Psoas muscle (tissue), 8 donors: ENCODE measurements around the gene TMEM82. TPM values are rescaled to one million over a fixed set of nuclear protein-coding genes. Genes with fewer than 3 reads are reported as not detected.
A peak's percentile ranks its signal among the peaks of the same experiment; 100 is the strongest.

Source experiments
- ATAC-seq, 4 donors: fragments of 200-7000 bp; cut with Tn5 transposase; one replicate each; pipeline ENCODE4 v1.9.1; 2020; ENCODE audit warnings: moderate library complexity in 3 of 4, mild to moderate bottlenecking in 2 of 4
- DNase-seq, 2 donors: peaks; one replicate each; pipeline ENCODE4 v3.0.0-alpha.2; 2020
- H3K27ac ChIP-seq: fragments of 200-600 bp; one replicate; pipeline ENCODE4 v1.8.0; 2022
- H3K27me3 ChIP-seq, 3 donors: fragments of 200-600 bp in 1 of 3; one replicate each; pipeline versions ENCODE4 v1.6.1 to v1.8.0; 2013 to 2022; ENCODE audit warnings: low read length in 2 of 3, mild to moderate bottlenecking in 2 of 3, moderate library complexity in 1 of 3; ENCODE audit not compliant: insufficient read depth in 3 of 3
- H3K36me3 ChIP-seq, 2 donors: fragments of 200-600 bp in 1 of 2; one replicate each; pipeline versions ENCODE4 v1.6.1 to v1.8.0; 2013 to 2022; ENCODE audit warnings: low read depth in 1 of 2, mild to moderate bottlenecking in 1 of 2, moderate library complexity in 1 of 2; ENCODE audit not compliant: insufficient read depth in 1 of 2
- H3K4me1 ChIP-seq: fragments of 200-600 bp; one replicate; pipeline ENCODE4 v1.8.0; 2022
- H3K4me3 ChIP-seq: fragments of 200-600 bp; one replicate; pipeline ENCODE4 v1.8.0; 2022; ENCODE audit warnings: mild to moderate bottlenecking
- H3K9me3 ChIP-seq: fragments of 200-600 bp; one replicate; pipeline ENCODE4 v1.8.0; 2022
- WGBS, 3 donors: extraction: QIAGEN DNeasy Blood & Tissue Kit; methylation state at CpG; one replicate each; pipeline versions ENCODE4 v1.1.6 to v1.1.7; 2013; 5-methylcytosine and 5-hydroxymethylcytosine counted together
- intact Hi-C, 2 donors: fragments of 100-400 bp; cut with DNase I; formaldehyde crosslinking; loops; one replicate each; pipeline versions ENCODE4 v1.11.0 to v1.14.2; 2022
- polyA plus RNA-seq, 3 donors: library from polyadenylated mRNA; stranded (reverse); fragments of 200-250 nt; gene quantifications; one replicate each; pipeline ENCODE4 v1.2.3, GENCODE V29; 2013
- total RNA-seq, 4 donors: library from RNA; stranded (reverse); fragmentation: NEBNext Ultra II Directional in 2 of 4; extraction: Animal tissue kit (Norgen Biotek cat#: 25700) in 2 of 4; gene quantifications; one replicate each; pipeline versions ENCODE4 v1.2.1 to v1.2.4, GENCODE V29; 2021 to 2023
- TF ChIP-seq, protein P1 (sequence below): fragments of 200-600 bp; IDR thresholded peaks from one replicate; pipeline ENCODE4 v1.8.0; 2022; ENCODE audit warnings: antibody characterized with exemption
- donor health status: healthy with polysubstance abuse.
- donor health status: DM: no; HTN: no; CAD: no; lungs with moderate emphysema.
- donor health status: Bipolar disorder and iron deficiency.
- donor health status: healthy.
- donor health status: DM: yes; HTN: yes; CAD: no.
- donor health status: DM: no; HTN: no; CAD: no.
- donor health status: DM: no; HTN: no; CAD: no.
- donor health status: DM: yes; HTN: yes; CAD: no.

TMEM82 gene
- total and polyA plus RNA-seq, 7 donors = not detected

GRCh38 chr1:15786581-15786980 lies 44.3 kb downstream of the TMEM82 start:
- TF ChIP-seq, protein P1, sequence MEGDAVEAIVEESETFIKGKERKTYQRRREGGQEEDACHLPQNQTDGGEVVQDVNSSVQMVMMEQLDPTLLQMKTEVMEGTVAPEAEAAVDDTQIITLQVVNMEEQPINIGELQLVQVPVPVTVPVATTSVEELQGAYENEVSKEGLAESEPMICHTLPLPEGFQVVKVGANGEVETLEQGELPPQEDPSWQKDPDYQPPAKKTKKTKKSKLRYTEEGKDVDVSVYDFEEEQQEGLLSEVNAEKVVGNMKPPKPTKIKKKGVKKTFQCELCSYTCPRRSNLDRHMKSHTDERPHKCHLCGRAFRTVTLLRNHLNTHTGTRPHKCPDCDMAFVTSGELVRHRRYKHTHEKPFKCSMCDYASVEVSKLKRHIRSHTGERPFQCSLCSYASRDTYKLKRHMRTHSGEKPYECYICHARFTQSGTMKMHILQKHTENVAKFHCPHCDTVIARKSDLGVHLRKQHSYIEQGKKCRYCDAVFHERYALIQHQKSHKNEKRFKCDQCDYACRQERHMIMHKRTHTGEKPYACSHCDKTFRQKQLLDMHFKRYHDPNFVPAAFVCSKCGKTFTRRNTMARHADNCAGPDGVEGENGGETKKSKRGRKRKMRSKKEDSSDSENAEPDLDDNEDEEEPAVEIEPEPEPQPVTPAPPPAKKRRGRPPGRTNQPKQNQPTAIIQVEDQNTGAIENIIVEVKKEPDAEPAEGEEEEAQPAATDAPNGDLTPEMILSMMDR = no peak
- peaks cover 6% of the 10 kb centered on the region for H3K4me1 ChIP-seq
- no peaks in the 10 kb centered on the region for H3K36me3 ChIP-seq
- no peaks in the 10 kb centered on the region for H3K27me3 ChIP-seq
- DNase-seq = peak; percentile 43 to 67
- ATAC-seq = peak; percentile 29 to 89 (median 66)
- no peak overlapping the region for H3K27ac ChIP-seq
- intact Hi-C loops = no loop called here
- no peak overlapping the region for H3K4me3 ChIP-seq
- H3K9me3 ChIP-seq = no peaks in the 10 kb centered on the region
- WGBS, 3 donors = 34 to 47% (median 46%) methylated on average over 10 of the region's 10 CpGs

DNA sequence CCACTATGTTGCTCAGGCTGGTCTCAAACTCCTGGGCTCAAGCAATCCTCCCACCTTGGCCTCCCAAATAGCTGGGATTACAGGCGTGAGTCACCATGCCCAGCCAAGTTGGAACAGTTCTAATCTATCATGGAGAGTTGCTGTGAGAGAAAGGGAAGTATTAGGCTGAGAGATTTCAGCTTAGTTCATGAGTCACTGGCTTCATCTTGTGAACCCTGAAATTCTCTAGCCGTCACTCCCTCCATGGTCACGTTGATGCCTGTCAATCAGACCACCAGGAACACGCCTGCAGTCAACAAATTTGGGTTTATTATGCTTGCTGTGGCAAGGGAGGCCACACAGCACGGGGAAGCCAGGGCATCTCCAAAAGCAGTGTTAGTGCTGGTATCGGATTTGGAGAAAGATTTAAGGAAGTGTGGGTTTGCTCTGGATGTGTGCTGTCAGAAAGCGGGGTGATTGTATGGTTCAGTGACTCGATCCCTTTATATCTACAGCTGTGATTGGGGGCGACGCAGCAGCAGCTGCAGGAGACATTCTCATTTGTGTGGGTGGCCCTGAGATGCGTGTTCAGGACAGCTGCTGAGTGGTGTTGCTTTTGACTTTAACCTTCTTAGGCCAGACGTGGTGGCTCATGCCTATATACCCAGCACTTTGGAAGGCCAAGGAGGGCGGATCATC lies 46.5 kb downstream of the TMEM82 start:
- WGBS, 3 donors = 65 to 78% (median 73%) methylated on average over 13 of the region's 13 CpGs
- intact Hi-C loops = no loop called here
- no peak overlapping the region for H3K27ac ChIP-seq

GRCh38 chr1:15796086-15796462 lies 53.8 kb downstream of the TMEM82 start:
- peaks cover 10% of the 10 kb centered on the region for H3K4me1 ChIP-seq
- no peak overlapping the region for H3K27ac ChIP-seq
- no peak overlapping the region for H3K4me3 ChIP-seq
- no peak for ATAC-seq
- 88 to 92% (median 88%) methylated on average over 2 of the region's 2 CpGs for WGBS, 3 donors
- no peaks in the 10 kb centered on the region for H3K36me3 ChIP-seq
- H3K27me3 ChIP-seq = no peaks in the 10 kb centered on the region
- H3K9me3 ChIP-seq = no peaks in the 10 kb centered on the region
- TF ChIP-seq, protein P1 = no peak
- intact Hi-C loops = no loop called here
- DNase-seq = no peak

More for the DNA sequence above, 46.5 kb downstream of the TMEM82 start:
- H3K4me3 ChIP-seq = no peak overlapping the region
- no peaks in the 10 kb centered on the region for H3K9me3 ChIP-seq
- H3K27me3 ChIP-seq = no peaks in the 10 kb centered on the region
- ATAC-seq = no peak
- H3K36me3 ChIP-seq = no peaks in the 10 kb centered on the region
- peaks cover 6% of the 10 kb centered on the region for H3K4me1 ChIP-seq
- TF ChIP-seq, protein P1 = no peak
- DNase-seq = no peak

Other genes starting within 250 kb of the TMEM82 start
- 1 to 10 TPM; 6.1 to 8.9 (median 7.4) TPM for gene CASP9, start 218.3 kb upstream of the TMEM82 start, total RNA-seq
- 10 to 100 TPM in 1 of 3 donors, 1 to 10 TPM in 2; 5.3 to 10.5 (median 9.9) TPM for gene CASP9, start 218.3 kb upstream of the TMEM82 start, polyA plus RNA-seq
- gene DNAJC16, start 215.7 kb upstream of the TMEM82 start, total RNA-seq = 10 to 100 TPM; 17.2 to 29.9 (median 22.7) TPM
- gene DNAJC16, start 215.7 kb upstream of the TMEM82 start, polyA plus RNA-seq = 10 to 100 TPM in 1 of 3 donors, 1 to 10 TPM in 2; 6.8 to 16.2 (median 6.8) TPM
- 10 to 100 TPM in 1 of 4 donors, 1 to 10 TPM in 3; 2.6 to 12.6 (median 3.4) TPM for gene AGMAT, start 157.4 kb upstream of the TMEM82 start, total RNA-seq
- gene AGMAT, start 157.4 kb upstream of the TMEM82 start, polyA plus RNA-seq = 1 to 10 TPM; 2.6 to 8.1 (median 7.2) TPM
- 10 to 100 TPM; 23.8 to 80.2 (median 39.5) TPM for gene DDI2, start 125.0 kb upstream of the TMEM82 start, total RNA-seq
- 10 to 100 TPM in 2 of 3 donors, 1 to 10 TPM in 1; 4.8 to 35.4 (median 18.7) TPM for gene DDI2, start 125.0 kb upstream of the TMEM82 start, polyA plus RNA-seq
- gene PLEKHM2, start 58.2 kb upstream of the TMEM82 start, total RNA-seq = 100 to 1,000 TPM; 137 to 177 (median 156) TPM
- gene PLEKHM2, start 58.2 kb upstream of the TMEM82 start, polyA plus RNA-seq = 100 to 1,000 TPM in 1 of 3 donors, 10 to 100 TPM in 2; 78.1 to 167 (median 86.8) TPM
- gene SLC25A34, start 6.2 kb upstream of the TMEM82 start, total RNA-seq = 10 to 100 TPM in 3 of 4 donors, 1 to 10 TPM in 1; 6.1 to 48.2 (median 37.2) TPM
- gene SLC25A34, start 6.2 kb upstream of the TMEM82 start, polyA plus RNA-seq = 10 to 100 TPM in 1 of 3 donors, 1 to 10 TPM in 2; 1.3 to 10.1 (median 7.5) TPM
- gene FBLIM1, start 16.3 kb downstream of the TMEM82 start, total RNA-seq = 10 to 100 TPM in 1 of 4 donors, 1 to 10 TPM in 3; 2.5 to 11.3 (median 4.2) TPM
- 1 to 10 TPM; 2.5 to 3.1 (median 2.5) TPM for gene FBLIM1, start 16.3 kb downstream of the TMEM82 start, polyA plus RNA-seq
- gene UQCRHL, start 65.2 kb downstream of the TMEM82 start, total RNA-seq = 1 to 10 TPM in 3 of 4 donors, under 1 TPM in 1; 0.97 to 2.8 (median 2.2) TPM
- gene UQCRHL, start 65.2 kb downstream of the TMEM82 start, polyA plus RNA-seq = 1 to 10 TPM; 2.9 to 7.1 (median 4.8) TPM
- gene SPEN, start 105.2 kb downstream of the TMEM82 start, total RNA-seq = 10 to 100 TPM; 38.3 to 46.5 (median 44.7) TPM
- gene SPEN, start 105.2 kb downstream of the TMEM82 start, polyA plus RNA-seq = 10 to 100 TPM; 10.2 to 35.2 (median 13.0) TPM
- 10 to 100 TPM; 23.5 to 29.5 (median 26.2) TPM for gene ZBTB17, start 233.6 kb downstream of the TMEM82 start, total RNA-seq
- gene ZBTB17, start 233.6 kb downstream of the TMEM82 start, polyA plus RNA-seq = 10 to 100 TPM; 32.1 to 44.3 (median 34.2) TPM